ENCODE data around the gene MED1.
A peak's percentile ranks its signal among the peaks of the same experiment; 100 is the strongest.
"Not testable (repeated sequence)": the region's sequence is repeated elsewhere in the genome, so short reads cannot be mapped to it uniquely, and the experiment has no call there.

MED1 gene, protein sequence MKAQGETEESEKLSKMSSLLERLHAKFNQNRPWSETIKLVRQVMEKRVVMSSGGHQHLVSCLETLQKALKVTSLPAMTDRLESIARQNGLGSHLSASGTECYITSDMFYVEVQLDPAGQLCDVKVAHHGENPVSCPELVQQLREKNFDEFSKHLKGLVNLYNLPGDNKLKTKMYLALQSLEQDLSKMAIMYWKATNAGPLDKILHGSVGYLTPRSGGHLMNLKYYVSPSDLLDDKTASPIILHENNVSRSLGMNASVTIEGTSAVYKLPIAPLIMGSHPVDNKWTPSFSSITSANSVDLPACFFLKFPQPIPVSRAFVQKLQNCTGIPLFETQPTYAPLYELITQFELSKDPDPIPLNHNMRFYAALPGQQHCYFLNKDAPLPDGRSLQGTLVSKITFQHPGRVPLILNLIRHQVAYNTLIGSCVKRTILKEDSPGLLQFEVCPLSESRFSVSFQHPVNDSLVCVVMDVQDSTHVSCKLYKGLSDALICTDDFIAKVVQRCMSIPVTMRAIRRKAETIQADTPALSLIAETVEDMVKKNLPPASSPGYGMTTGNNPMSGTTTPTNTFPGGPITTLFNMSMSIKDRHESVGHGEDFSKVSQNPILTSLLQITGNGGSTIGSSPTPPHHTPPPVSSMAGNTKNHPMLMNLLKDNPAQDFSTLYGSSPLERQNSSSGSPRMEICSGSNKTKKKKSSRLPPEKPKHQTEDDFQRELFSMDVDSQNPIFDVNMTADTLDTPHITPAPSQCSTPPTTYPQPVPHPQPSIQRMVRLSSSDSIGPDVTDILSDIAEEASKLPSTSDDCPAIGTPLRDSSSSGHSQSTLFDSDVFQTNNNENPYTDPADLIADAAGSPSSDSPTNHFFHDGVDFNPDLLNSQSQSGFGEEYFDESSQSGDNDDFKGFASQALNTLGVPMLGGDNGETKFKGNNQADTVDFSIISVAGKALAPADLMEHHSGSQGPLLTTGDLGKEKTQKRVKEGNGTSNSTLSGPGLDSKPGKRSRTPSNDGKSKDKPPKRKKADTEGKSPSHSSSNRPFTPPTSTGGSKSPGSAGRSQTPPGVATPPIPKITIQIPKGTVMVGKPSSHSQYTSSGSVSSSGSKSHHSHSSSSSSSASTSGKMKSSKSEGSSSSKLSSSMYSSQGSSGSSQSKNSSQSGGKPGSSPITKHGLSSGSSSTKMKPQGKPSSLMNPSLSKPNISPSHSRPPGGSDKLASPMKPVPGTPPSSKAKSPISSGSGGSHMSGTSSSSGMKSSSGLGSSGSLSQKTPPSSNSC (N-terminal part only)

DNA sequence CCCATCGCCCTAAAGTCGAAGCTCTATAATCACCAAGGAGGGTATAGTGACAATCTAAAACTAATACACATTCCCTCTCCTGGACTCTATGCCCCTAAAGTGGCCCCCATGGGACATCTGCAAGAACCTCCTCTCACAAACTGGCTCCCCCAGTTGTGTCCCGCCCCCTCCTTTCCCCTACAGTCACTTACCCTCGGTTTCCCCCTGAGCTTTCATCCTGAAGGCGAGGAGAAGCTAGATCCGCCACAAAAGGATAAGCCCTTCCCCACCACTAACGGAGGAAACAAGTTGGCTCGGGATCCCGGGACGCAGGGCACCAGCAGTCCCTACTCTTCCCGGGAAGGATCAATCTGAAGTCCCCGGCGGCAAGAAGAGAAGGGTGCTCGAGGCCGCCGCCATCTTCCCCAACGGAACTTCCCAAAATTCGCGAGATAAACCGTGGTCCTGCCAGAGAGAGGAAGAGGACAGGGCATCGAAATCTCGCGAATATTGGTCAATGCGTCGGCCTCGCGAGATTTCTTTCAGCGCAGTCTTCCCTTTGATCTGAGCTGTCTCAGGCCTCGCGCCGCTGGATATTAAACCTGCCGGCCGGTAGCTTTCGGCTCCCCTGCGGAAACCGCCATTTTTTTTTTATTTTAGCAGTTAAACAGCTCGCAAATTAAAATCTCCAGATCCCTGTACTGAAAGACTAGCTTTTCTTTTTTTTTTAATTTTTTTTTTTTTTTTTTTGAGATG is at the start of gene MED1:
TSS of gene MED1 (minus strand) at position 417 of the 735 bp plus-strand sequence. CDS start at position 216, 201 bp downstream.
- DNase-seq (ENCODE audit: low read depth), result peak; percentile 89

DNA sequence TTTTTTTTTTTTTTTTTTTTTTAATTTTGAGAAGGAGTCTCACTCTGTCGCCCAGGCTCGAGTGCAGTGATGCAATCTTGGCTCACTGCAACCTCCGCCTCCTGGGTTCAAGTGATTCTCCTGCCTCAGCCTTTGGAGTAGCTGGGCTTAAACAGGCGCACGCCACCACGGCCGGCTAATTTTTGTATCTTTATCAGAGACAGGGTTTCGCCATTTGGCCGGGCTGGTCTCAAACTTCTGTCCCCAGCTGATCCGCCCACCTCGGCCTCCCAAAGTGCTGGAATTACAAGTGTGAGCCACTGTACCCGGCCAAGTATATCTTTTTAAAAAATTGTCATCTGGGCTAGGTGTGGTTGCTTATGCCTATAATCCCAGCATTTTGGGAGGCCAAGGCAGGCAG is 45.9 kb upstream of the MED1 start:
- DNase-seq (ENCODE audit: low read depth), result not testable (repeated sequence)

DNA sequence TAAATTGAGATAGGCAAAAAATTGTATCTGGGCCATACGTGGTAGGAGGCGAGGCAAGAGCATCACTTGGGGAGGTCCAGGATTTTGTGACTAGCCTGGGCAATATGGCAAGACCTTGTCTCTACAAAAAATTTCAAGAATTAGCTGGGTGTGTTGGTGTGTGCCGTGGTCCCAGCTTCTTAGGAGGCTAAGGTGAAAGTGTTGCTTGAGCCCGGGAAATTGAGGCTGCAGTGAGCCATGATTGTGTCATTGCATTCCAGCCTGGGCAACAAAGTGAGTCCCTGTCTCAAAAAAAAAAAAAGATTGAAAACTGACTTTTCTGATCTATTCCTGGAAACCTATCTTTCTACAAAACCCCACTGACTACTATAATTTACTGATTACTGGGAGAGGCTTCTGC is 36.9 kb upstream of the MED1 start:
- DNase-seq (ENCODE audit: low read depth), result no peak

DNA sequence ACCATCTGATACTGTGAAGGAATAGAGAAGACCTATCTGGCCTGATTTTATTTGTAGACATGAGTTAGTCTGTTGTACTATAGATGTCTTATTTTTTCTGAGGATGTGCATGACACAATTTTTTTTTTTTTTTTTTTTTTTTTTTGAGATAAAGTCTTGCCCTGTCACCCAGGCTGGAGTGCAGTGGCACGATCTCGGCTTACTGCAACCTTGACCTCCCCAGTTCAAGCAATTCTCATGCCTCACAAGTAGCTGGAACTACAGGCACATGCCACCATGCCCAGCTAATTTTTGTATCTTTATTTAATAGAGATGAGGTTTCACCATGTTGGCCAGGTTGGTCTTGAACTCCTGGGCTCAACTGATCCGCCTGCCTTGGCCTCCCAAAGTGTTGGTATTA is 36.4 kb upstream of the MED1 start:
- not testable (repeated sequence) for DNase-seq (ENCODE audit: low read depth)

DNA sequence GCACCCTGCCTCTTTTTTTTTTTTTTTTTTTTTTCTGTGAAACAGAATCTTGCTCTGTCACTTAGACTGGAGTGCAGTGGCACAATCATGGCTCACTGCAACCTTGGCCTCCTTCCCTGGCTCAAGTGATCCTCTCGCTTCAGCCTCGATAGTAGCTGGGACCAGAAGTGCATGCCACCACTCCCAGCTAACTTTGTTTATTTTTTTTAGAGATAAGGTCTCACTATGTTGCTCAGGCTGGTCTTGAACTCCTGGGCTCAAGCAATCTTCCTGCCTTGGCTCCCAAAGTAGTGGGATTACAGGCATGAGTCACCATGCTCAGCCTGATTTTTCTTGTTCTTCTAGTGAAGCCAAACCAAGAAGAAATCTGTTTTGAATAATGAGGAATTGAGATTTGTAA is 35.2 kb upstream of the MED1 start:
- no peak for DNase-seq (ENCODE audit: low read depth)

DNA sequence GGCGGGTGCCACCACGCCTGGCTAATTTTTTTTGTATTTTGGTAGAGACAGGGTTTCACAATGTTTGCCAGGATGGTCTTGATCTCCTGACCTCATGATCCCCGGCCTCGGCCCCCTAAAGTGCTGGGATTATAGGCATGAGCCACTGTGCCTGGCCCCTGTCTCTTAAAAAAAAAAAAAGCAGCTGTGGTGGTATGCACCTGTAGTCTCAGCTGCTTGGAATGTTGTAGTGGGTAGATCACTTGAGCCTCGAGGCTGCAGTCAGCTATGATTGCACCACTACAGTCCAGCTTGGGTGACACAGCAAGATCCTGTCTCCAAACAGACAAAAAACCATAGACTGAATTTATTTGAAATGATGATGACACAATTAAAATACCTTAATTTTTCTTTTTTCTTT is 34.5 kb upstream of the MED1 start:
- DNase-seq (ENCODE audit: low read depth), result no peak

DNA sequence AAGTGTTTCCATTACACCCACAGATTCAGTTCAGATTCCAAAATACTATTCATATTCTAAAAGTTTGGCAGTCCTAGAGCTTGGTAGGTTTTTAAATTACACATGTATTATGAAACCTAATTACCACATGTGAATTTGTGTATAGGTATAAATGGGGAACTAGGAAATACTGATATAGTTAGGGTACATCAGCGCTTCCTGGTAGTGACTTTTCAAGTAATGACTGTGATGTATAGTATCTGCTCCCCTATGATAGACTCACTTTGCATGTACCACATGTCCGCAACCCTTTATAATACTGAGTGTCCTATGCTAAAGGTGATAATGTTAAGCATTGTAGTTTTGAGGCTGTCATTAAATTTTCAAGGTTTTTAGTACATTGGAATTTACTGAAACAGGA is 33.1 kb upstream of the MED1 start:
- no peak for DNase-seq (ENCODE audit: low read depth)

DNA sequence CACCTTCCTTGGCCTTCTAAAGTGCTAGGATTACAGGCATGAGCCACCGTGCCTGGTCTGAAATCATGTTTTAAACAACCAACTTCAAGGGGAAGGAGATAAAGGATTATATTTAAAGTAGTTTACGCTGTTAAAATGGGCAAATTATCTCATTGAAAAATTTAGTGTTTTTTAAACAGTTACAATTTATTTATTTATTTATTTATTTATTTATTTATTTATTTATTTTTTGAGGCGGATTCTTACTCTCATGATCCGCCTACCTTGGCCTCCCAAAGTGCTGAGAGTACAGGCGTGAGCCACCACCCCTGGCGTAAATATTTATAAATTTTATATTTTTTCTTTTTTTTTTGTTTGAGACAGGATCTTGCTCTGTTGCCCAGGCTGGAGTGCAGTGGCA is 32.4 kb upstream of the MED1 start:
- no peak for DNase-seq (ENCODE audit: low read depth)

DNA sequence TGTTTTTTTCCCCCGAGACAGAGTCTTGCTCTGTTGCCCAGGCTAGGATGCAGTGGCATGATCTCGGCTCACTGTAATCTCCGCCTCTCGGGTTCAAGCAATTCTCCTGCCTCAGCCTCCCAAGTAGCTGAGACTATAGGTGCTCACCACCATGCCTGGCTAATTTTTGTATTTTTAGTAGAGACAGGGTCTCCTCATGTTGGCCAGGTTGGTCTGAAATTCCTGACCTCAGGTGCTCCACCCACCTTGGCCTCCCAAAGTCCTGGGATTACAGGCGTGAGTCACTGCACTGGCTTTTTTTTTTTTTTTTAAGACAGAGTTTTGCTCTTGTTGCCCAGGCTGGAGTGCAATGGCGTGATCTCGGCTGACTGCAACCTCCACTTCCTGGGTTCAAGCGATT is 28.6 kb upstream of the MED1 start:
- not testable (repeated sequence) for DNase-seq (ENCODE audit: low read depth)

DNA sequence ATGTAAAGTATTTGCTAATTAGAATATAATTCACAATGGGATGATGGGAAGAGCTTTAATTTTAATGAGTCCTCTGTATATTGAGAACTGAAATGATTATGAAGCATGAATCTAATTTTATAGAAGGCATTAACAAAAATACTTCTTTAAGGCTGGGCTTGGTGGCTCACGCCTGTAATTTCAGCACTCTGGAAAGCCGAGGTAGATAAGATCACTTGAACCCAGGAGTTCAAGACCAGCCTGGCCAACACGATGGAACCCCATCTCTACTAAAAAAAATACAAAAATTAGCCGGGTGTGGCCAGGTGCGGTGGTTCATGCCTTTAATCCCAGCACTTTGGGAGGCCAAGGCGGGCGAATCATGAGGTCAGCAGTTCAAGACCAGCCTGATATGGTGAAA is 22.2 kb upstream of the MED1 start:
- DNase-seq (ENCODE audit: low read depth), result no peak

DNA sequence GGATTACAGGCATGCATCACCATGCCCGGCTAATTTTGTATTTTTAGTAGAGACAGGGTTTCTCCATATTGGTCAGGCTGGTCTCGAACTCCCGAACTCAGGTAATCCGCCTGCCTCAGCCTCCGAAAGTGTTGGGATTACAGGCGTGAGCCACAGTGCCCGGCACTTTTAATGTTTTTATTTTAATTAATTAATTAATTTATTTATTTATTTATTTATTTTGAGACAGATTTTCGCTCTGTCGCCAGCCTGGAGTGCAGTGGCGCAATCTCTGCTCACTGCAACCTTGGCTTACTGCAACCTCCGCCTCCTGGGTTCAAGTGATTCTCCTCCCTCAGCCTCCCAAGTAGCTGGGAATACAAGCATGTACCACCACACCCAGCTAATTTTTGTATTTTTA is 17.5 kb upstream of the MED1 start:
- not testable (repeated sequence) for DNase-seq (ENCODE audit: low read depth)

DNA sequence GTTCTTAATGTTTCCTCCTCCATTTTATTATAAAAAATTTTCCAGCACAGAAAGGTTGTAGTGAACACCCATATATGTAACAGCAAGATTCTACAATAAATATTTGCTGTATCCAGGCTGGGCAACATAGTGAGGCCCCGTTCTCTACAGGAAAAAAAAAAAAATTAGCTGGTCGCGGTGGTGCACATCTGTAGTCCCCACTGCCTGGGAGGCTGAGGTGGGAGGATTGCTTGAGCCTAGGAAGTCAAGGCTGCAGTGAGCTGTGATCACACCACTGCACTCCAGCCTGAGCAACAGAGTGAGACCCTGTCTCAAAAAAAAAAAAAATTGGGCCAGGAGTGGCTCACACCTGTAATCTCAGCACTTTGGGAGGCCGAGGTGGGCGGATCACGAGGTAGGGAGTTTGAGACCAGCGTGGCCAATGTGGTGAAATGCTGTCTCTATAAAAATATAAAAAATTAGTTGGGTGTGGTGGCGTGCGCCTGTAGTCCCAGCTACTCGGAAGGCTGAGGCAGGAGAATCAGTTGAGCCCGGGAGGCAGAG is 13.6 kb upstream of the MED1 start:
- DNase-seq (ENCODE audit: low read depth), result not testable (repeated sequence)

DNA sequence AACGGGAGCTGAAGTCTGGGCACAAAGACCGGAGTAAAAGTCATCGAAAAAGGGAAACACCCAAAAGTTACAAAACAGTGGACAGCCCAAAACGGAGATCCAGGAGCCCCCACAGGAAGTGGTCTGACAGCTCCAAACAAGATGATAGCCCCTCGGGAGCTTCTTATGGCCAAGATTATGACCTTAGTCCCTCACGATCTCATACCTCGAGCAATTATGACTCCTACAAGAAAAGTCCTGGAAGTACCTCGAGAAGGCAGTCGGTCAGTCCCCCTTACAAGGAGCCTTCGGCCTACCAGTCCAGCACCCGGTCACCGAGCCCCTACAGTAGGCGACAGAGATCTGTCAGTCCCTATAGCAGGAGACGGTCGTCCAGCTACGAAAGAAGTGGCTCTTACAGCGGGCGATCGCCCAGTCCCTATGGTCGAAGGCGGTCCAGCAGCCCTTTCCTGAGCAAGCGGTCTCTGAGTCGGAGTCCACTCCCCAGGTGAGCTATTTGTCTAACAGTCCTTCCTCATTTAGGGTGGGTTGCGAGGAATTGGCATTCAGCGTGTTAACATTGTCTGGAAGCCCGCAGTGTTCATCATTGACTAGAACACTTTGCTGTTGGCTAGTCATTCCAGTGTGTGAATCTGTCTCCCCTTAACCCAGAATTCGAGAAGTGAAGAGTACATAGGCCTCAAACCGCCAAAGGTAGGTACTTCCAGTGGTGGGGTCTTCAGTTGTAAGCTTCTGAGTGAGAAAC is 11.7 kb upstream of the MED1 start:
- no peak for DNase-seq (ENCODE audit: low read depth)

DNA sequence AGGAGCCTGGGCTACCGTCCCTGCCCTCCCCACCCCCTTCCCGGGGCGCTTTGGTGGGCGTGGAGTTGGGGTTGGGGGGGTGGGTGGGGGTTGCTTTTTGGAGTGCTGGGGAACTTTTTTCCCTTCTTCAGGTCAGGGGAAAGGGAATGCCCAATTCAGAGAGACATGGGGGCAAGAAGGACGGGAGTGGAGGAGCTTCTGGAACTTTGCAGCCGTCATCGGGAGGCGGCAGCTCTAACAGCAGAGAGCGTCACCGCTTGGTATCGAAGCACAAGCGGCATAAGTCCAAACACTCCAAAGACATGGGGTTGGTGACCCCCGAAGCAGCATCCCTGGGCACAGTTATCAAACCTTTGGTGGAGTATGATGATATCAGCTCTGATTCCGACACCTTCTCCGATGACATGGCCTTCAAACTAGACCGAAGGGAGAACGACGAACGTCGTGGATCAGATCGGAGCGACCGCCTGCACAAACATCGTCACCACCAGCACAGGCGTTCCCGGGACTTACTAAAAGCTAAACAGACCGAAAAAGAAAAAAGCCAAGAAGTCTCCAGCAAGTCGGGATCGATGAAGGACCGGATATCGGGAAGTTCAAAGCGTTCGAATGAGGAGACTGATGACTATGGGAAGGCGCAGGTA is 11.0 kb upstream of the MED1 start:
- no peak for DNase-seq (ENCODE audit: low read depth)

DNA sequence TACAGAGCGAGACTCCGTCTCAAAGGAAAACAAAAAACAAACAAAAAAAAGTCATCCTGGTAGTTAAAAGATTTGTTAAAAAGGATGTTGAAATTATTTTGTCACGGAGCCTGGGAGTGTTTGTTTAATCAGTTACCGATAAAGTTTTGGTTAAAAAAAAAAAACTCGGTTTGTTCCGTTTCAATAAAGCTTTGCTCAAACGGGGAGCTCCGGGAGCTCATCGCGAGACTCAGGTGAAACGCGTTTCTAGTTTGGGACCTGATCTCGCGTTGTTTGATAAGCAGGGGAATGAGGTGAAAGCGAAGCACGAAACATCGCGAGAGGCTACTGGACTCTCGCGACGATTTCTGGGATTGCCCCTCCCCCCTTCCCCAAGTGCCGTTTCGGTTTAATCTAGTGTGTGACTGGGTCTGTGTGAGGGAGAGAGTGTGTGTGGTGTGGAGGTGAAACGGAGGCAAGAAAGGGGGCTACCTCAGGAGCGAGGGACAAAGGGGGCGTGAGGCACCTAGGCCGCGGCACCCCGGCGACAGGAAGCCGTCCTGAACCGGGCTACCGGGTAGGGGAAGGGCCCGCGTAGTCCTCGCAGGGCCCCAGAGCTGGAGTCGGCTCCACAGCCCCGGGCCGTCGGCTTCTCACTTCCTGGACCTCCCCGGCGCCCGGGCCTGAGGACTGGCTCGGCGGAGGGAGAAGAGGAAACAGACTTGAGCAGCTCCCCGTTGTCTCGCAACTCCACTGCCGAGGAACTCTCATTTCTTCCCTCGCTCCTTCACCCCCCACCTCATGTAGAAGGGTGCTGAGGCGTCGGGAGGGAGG is 10.3 kb upstream of the MED1 start, which contains the start of gene CDK12:
TSS of gene CDK12 (plus strand) at position 374 of the 813 bp plus-strand sequence. CDS start 586 bp downstream, outside the sequence.
- peak; percentile 91 for DNase-seq (ENCODE audit: low read depth)

DNA sequence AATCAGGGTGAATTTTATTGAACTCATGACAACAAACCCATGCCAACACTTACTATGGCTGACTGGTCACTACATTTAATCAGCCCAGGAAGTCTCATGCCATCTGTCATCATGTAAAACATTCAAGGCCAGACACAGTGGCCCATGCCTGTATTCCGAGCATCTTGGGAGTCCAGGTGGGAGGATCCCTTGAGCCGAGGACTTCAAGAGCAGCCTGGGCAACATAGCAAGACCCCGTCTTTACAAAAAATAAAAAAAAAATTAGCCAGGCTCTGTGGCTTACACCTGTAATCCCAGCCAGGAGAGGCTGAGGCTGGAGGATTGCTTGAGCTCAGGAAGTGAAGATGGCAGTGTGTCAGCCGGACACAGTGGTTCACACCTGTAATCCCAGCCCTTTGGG is 4.9 kb upstream of the MED1 start:
- no peak for DNase-seq (ENCODE audit: low read depth)

DNA sequence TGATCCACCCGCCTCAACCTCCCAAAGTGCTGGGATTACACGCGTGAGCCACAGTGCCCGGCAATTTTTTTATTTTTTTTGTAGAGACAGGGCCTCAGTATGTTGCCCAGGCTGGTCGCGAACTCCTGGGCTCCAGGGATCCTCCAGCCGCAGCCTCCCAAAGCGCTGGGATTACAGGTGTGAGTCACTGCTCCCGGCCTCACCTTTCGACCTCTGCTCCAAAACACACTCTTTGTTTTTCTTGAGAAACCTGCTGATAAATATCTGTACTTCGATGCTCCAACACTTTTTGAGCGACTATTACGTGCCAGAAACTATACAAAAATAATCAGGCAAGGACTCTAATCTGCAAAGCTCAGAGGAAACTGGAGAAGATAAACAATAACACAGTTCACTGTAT is 1.0 kb downstream of the MED1 start:
- no peak for DNase-seq (ENCODE audit: low read depth)

DNA sequence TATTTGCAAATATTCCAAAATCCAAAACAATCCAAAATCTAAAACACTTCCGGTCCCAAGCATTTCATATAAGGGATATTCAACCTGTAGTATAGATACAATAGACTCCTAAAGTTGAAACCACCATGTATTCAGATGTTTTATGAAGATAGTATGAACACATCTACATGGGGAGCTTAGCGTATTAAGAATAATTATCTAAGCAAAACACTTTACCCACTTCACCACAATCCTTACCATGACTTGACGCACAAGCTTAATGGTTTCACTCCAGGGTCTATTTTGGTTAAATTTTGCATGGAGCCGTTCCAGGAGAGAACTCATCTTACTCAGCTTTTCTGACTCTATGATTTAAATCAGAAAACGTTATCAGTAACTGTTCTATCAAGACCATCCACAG is 3.5 kb downstream of the MED1 start:
- DNase-seq (ENCODE audit: low read depth), result no peak

DNA sequence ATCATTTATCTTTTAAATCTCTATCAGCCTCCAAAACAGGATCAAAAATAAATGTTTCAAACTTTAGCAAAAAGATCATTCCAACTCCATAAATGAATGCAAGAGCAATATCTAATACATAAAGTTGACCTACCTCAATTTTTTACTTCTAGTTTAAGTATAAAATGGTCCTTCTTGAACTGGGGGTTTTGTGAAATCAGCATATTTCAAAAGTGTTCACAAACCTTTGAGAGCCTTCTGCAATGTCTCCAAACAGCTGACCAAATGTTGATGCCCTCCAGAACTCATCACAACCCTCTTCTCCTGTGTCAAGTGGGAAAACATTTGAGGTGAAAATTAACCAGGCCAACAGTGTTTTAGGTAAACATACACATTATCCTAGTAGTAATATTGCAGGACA is 7.7 kb downstream of the MED1 start:
- DNase-seq (ENCODE audit: low read depth), result no peak
